ENCODE data around the gene RNASE11. TPM values are rescaled to one million over a fixed set of nuclear protein-coding genes. Genes with fewer than 3 reads are reported as not detected.

RNASE11 gene
- total RNA-seq, 1 experiment from 2014 or later: not detected

DNA sequence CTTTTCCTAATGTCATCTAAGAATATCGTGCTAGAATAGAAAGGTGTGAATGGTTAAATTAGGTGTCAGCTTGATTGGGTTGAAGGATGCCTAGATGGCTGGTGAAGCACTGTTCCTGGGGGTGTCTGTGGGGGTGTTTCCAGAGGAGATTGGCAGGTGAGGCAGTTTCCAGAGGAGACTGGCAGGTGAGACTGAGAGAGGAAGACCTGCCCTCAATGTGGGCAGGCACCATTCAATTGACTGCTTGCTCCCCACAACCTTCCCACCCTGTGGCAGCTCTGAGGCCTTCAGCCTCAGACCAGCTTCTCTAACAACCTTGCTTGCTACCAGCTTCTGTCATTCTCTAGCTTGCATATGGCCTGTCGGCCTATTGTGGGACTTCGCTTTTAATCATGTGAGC is 36.2 kb downstream of the RNASE11 start:
- Histone ChIP-seq H3K14ac (ENCODE audit: insufficient read depth, low read length) (no peak overlapping the region), H4K20me1 (ENCODE audit: control insufficient read depth, insufficient read depth, insufficient read length) (no peaks in the 10 kb centered on the region), H3K27me3 (ENCODE audit: insufficient read depth, low read length) (no peaks in the 10 kb centered on the region), H4K5ac (ENCODE audit: insufficient read length, low read depth, low read length) (no peak overlapping the region), H2BK15ac (ENCODE audit: low read depth, low read length) (no peak overlapping the region), H2AFZ (ENCODE audit: low read length) (no peak overlapping the region), H3K4me1 (ENCODE audit: insufficient read depth, low read length) (peaks cover 2% of the 10 kb centered on the region; the same call in 1 of the 2 replicates), H3K18ac (ENCODE audit: insufficient read length, low read depth, low read length) (no peak overlapping the region), H3K9me3 (ENCODE audit: control insufficient read depth, low read depth, low read length) (no peaks in the 10 kb centered on the region), H3K23me2 (ENCODE audit: insufficient read length, low read depth, low read length, poor library complexity, severe bottlenecking) (no peaks in the 10 kb centered on the region), H3K4ac (ENCODE audit: low read depth, low read length) (no peak overlapping the region), H3K79me1 (ENCODE audit: insufficient read depth, low read depth, low read length, poor library complexity, severe bottlenecking) (no peaks in the 10 kb centered on the region), H3K23ac (ENCODE audit: insufficient read length, low read depth, low read length) (no peak overlapping the region), H2BK5ac (ENCODE audit: insufficient read length, low read length) (no peak overlapping the region), H3K4me2 (ENCODE audit: insufficient read depth, insufficient read length, low read length) (no peak overlapping the region), H2AK5ac (ENCODE audit: insufficient read length, low read length) (no peak overlapping the region), H4K8ac (replicated peaks; ENCODE audit: insufficient read length, low read depth, low read length) (no peak overlapping the region), H3T11ph (ENCODE audit: low read length) (no peak overlapping the region), H3K9ac (ENCODE audit: extremely low read depth, insufficient read length, low read length) (no peak overlapping the region), H2BK12ac (ENCODE audit: insufficient read length, low read depth, low read length) (no peak overlapping the region), H3K56ac (ENCODE audit: insufficient read length, low read depth, low read length) (no peak overlapping the region), H2BK120ac (ENCODE audit: low read depth, low read length, poor library complexity, severe bottlenecking) (no peak overlapping the region), H2BK20ac (ENCODE audit: low read depth, low read length, poor library complexity, severe bottlenecking) (no peak overlapping the region), H4K91ac (ENCODE audit: insufficient read length, low read depth, low read length) (no peak overlapping the region), H3K79me2 (ENCODE audit: insufficient read depth, low read length) (no peaks in the 10 kb centered on the region), H3K27ac (ENCODE audit: insufficient read length, low read depth, low read length) (no peak overlapping the region)
- no peaks in the 10 kb centered on the region for H3K27me3 Mint-ChIP-seq (ENCODE audit: low read depth)
- TF ChIP-seq CTCF (conservative IDR thresholded peaks at IDR 0.05): no peak
- no CpG with 5 or more reads among the region's 3 CpGs for WGBS (ENCODE audit: extremely low coverage, insufficient read length, low lambda C conversion rate)
- no peaks in the 10 kb centered on the region for H3K9me3 Mint-ChIP-seq
- H3K4me1 Mint-ChIP-seq: peaks cover 10 to 14% of the 10 kb centered on the region in 2 experiments; a peak in 3 of 4 replicates
- H3K4me3 Mint-ChIP-seq: no peak overlapping the region
- peak overlapping the region in 1 of 3 experiments; percentile 58; a peak in 1 of 7 replicates for H3K27ac Mint-ChIP-seq
- H3K36me3 Mint-ChIP-seq (ENCODE audit: insufficient read depth in 1 of 3, low read depth in 3 of 3): no peaks in the 10 kb centered on the region
- DNase-seq: peak; percentile 46
